ENCODE results near the gene PTPRK.

DNA sequence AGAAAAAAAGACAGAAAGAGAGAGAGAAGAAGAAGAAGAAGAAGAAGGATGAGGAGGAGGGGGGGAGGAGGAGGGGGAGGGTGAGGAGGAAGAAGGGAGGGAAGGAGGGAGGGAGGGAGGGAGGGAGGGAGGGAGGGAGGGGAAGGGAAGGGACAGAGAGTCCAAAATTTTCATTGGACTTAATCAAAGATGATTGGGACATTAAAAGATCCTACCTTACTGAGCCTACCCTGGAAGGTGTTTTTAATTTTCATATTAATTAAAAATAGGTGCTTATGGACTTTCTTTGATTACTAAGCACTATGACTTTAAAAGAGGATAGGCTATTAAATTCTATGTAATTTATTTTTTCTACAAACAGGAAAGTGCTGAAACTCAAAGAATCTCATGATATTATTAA lies 319.6 kb downstream of the PTPRK start:
- TF ChIP-seq KLF10 (CRISPR knock-in tag; IDR thresholded peaks at IDR 0.05) (no peak), SMC3 (conservative IDR thresholded peaks at IDR 0.05; ENCODE audit: insufficient read depth, low read depth, low read length) (no peak), MAFF (IDR thresholded peaks at IDR 0.05; ENCODE audit: low read length) (no peak)

Measured in K562 (cell line).